Measurements from ENCODE around the gene CNTNAP2. TPM values are rescaled to one million over a fixed set of nuclear protein-coding genes. Genes with fewer than 3 reads are reported as not detected.

CNTNAP2 gene
- total and polyA plus RNA-seq, 2 donors from 2014 or later: 0.06 to 0.13 TPM

DNA sequence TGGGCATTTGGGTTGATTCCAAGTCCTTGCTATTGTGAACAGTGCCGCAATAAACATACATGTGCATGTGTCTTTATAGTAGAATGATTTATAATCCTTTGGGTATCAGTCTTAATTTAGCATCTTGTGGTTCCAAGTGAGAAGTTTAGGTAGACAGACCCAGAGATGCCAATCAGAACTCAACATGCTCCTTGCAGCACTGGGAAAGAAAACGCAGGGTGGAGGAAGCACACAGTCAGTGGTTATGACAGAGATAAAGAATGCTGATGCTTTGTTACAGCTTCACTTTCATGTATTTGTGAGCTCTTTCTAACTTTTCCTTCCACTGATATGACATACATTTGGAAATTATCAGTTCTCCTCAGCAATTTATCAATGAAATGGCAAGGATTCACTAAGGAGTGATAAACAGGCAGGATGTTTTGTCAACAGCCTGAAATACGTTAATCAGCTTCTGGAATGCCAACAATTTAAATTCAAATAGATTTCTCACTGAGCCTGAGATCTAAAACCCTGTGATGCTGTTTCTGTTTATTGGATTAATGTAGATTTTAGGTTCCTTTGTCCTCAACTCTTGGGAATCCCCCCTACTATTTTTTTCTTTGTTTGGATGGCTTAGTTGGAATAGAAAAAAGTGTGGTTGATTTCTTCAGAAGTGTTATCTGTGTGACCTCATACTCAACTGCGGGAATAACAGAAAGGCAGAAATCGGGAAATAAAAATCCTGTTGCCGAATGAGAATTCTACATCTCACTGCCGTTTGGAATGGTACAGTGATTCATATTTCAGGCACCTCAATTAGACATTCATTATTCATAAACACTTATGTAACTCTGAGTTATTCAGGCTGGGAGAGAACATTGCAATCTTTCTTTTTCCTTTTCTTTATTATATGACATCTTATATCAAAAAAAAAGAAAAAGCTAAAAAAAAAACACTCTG is 675.0 kb downstream of the CNTNAP2 start:
- Histone ChIP-seq H3K9me3 (ENCODE audit: control insufficient read depth in 2 of 3, insufficient read depth in 1 of 3, low read length in 3 of 3) (peaks cover 0 to 9% (median 0%) of the 10 kb centered on the region in 3 donors), H3K4me3 (ENCODE audit: low read length in 3 of 3) (no peak overlapping the region), H3K27me3 (ENCODE audit: control insufficient read depth, insufficient read depth, low read length) (no peaks in the 10 kb centered on the region), H3K36me3 (ENCODE audit: control insufficient read depth in 2 of 3, insufficient read depth in 3 of 3, low read length in 3 of 3) (no peaks in the 10 kb centered on the region), H3K4me1 (ENCODE audit: control insufficient read depth in 2 of 3, insufficient read depth in 2 of 3, low read depth in 1 of 3, low read length in 3 of 3) (no peaks in the 10 kb centered on the region), H3K27ac (ENCODE audit: low read depth in 2 of 2, low read length in 2 of 2) (no peak overlapping the region), H3K9ac (ENCODE audit: low read length in 3 of 3) (no peak overlapping the region)
- TF ChIP-seq, protein P1, sequence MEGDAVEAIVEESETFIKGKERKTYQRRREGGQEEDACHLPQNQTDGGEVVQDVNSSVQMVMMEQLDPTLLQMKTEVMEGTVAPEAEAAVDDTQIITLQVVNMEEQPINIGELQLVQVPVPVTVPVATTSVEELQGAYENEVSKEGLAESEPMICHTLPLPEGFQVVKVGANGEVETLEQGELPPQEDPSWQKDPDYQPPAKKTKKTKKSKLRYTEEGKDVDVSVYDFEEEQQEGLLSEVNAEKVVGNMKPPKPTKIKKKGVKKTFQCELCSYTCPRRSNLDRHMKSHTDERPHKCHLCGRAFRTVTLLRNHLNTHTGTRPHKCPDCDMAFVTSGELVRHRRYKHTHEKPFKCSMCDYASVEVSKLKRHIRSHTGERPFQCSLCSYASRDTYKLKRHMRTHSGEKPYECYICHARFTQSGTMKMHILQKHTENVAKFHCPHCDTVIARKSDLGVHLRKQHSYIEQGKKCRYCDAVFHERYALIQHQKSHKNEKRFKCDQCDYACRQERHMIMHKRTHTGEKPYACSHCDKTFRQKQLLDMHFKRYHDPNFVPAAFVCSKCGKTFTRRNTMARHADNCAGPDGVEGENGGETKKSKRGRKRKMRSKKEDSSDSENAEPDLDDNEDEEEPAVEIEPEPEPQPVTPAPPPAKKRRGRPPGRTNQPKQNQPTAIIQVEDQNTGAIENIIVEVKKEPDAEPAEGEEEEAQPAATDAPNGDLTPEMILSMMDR (IDR thresholded peaks at IDR 0.05; ENCODE audit: borderline replicate concordance, extremely low read depth, insufficient read depth): no peak
- FAIRE-seq (no peak), DNase-seq (no peak)
- intact Hi-C loops (cut with DNase I): no loop called here

DNA sequence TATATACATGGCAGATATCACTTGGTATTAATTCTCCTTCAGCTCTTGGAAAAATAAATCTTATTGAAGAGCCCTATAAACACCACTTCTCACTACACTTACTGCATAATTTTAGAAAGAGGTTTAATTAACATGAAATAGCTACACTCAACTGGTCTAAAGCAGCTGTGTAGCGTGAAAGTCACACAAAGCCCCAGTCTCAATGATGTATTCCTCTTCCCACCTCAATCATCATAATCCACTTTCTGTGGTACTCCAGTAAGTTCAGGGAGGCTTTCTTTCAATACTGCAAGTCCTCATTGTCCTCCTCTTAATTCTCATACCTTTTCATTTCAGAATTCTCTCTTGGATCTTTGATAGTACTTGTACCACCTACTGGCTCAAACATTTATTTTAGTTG is 688.0 kb downstream of the CNTNAP2 start:
- intact Hi-C loops (cut with DNase I): no loop called here
- FAIRE-seq (no peak), DNase-seq (no peak)
- Histone ChIP-seq H3K36me3 (ENCODE audit: control insufficient read depth in 2 of 3, insufficient read depth in 3 of 3, low read length in 3 of 3) (no peaks in the 10 kb centered on the region), H3K9me3 (ENCODE audit: control insufficient read depth in 2 of 3, insufficient read depth in 1 of 3, low read length in 3 of 3) (peaks cover 0 to 2% (median 0%) of the 10 kb centered on the region in 3 donors), H3K27ac (ENCODE audit: low read depth in 2 of 2, low read length in 2 of 2) (no peak overlapping the region), H3K9ac (ENCODE audit: low read length in 3 of 3) (no peak overlapping the region), H3K27me3 (ENCODE audit: control insufficient read depth, insufficient read depth, low read length) (no peaks in the 10 kb centered on the region), H3K4me3 (ENCODE audit: low read length in 3 of 3) (no peak overlapping the region), H3K4me1 (ENCODE audit: control insufficient read depth in 2 of 3, insufficient read depth in 2 of 3, low read depth in 1 of 3, low read length in 3 of 3) (no peaks in the 10 kb centered on the region)
- TF ChIP-seq, protein P1 (IDR thresholded peaks at IDR 0.05; ENCODE audit: borderline replicate concordance, extremely low read depth, insufficient read depth): no peak

DNA sequence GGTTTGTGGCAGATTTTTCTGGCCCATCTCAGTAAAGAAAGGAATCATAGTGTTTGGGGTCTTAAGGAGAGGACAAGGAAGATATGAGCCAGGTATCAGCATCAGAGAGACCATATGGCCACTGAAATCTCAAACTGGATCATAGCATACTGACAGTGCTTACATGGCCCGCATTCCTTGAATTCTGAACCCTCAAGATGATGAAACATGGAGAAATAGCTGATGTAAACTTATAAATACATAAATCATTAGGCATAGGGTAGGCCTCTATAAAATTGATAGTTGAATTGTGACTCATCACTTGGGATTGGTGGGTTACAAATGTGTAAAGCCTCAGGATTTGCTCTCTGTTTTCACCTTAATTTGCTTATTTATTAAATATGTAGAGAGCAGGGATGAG is 688.5 kb downstream of the CNTNAP2 start:
- Histone ChIP-seq H3K36me3 (ENCODE audit: control insufficient read depth in 2 of 3, insufficient read depth in 3 of 3, low read length in 3 of 3) (no peaks in the 10 kb centered on the region), H3K9ac (ENCODE audit: low read length in 3 of 3) (no peak overlapping the region), H3K4me3 (ENCODE audit: low read length in 3 of 3) (no peak overlapping the region), H3K9me3 (ENCODE audit: control insufficient read depth in 2 of 3, insufficient read depth in 1 of 3, low read length in 3 of 3) (peaks cover 0 to 1% (median 0%) of the 10 kb centered on the region in 3 donors), H3K4me1 (ENCODE audit: control insufficient read depth in 2 of 3, insufficient read depth in 2 of 3, low read depth in 1 of 3, low read length in 3 of 3) (no peaks in the 10 kb centered on the region), H3K27me3 (ENCODE audit: control insufficient read depth, insufficient read depth, low read length) (no peaks in the 10 kb centered on the region), H3K27ac (ENCODE audit: low read depth in 2 of 2, low read length in 2 of 2) (no peak overlapping the region)
- TF ChIP-seq, protein P1 (IDR thresholded peaks at IDR 0.05; ENCODE audit: borderline replicate concordance, extremely low read depth, insufficient read depth): no peak
- intact Hi-C loops (cut with DNase I): no loop called here
- DNase-seq (no peak), FAIRE-seq (no peak)
